Bronchial smooth muscle cell (primary cell): ENCODE measurements around the gene ERLEC1. TPM values are rescaled to one million over a fixed set of nuclear protein-coding genes. Genes with fewer than 3 reads are reported as not detected.

ENCODE experiments used
- total RNA-seq: library from RNA; depleted of rRNA; stranded (reverse); fragments of >200 nt; gene quantifications from 2 replicates; pipeline ENCODE4 v1.2.1, GENCODE V29; 2014

The ERLEC1 gene, protein sequence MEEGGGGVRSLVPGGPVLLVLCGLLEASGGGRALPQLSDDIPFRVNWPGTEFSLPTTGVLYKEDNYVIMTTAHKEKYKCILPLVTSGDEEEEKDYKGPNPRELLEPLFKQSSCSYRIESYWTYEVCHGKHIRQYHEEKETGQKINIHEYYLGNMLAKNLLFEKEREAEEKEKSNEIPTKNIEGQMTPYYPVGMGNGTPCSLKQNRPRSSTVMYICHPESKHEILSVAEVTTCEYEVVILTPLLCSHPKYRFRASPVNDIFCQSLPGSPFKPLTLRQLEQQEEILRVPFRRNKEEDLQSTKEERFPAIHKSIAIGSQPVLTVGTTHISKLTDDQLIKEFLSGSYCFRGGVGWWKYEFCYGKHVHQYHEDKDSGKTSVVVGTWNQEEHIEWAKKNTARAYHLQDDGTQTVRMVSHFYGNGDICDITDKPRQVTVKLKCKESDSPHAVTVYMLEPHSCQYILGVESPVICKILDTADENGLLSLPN
- 43.7 and 81.6 TPM in 2 replicates for total RNA-seq

DNA sequence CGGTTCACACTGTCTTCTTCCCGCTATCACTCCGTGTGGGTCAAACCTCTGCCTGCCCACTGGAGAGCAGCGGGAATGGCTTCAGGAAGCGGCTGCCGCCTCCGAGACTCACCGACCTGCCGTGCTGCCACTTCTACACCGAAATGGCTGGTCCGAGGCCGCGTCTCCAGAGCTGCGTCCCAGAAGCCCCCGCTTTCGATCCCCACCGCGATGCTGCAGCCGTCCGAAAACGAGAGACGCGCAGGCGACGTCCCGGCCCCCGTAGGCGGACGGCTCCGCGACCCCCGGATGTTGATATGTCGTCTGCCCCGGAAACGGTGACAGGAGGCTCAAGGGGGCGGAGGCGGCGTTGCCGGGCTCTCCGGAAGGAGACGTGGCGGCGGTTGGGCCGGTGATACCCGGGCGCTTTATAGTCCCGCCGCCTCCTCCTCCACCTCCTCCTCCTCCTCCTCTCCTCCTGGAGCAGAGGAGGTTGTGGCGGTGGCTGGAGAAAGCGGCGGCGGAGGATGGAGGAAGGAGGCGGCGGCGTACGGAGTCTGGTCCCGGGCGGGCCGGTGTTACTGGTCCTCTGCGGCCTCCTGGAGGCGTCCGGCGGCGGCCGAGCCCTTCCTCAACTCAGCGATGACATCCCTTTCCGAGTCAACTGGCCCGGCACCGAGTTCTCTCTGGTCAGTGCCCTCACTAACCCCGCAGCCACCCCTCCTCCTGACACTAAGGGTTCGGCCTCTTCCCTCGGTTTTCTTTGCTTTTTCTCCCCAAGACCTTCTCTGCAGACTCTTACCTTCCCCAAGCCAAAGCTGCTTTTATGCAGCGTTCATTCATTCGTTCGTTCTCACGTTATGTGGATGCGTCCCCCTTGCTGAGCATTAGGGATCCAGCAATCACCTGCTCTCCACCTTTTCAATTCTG lies at the start of gene ERLEC1, which contains the start of gene ASB3:
Gene ERLEC1, plus strand, starts transcription at position 340 of the 909 bp plus-strand sequence. Its CDS starts 167 bp downstream, at position 507.
Gene ASB3, minus strand, starts transcription at position 249 of the 909 bp plus-strand sequence. CDS start 21,381 bp downstream, outside the sequence.

DNA sequence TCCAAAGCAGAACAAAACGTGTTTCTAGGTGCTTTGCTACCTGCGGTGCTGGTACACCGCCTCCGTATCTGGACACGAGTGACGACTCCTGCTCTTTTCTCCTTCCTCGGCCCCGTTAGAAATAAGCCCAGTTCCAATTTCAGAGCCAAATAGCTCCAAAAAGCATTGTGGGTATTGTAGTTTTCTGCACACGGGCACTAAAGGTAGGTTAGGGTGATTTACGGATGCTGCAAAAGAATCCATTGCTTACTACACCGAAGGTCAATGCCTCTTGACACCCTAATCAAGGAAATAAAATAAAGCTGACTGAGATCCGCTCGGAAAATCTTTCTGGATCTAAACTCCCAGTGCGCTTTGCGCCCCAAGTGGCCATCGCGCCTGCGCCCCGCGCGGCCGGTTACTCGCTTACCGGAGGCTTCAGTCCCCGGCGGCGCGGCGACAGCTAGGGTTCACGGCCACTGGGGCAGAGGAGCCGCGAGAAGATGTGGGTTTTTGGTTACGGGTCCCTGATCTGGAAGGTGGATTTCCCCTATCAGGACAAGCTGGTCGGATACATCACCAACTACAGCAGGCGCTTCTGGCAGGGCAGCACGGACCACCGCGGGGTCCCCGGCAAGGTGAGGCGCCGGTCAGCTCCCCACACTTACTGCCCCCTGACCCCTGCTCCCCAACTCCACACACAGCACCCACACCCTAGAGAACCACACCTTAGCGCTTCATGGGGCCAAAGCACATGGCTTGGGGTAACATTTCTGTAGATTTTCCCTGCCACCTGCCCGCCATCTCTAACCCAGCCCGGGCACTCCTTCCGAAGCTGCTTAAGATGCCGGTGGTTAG lies 19.2 kb upstream of the ERLEC1 start, which contains the start of gene CHAC2:
Gene CHAC2, plus strand, starts transcription at position 400 of the 837 bp plus-strand sequence. Its CDS starts 83 bp downstream, at position 483.

DNA sequence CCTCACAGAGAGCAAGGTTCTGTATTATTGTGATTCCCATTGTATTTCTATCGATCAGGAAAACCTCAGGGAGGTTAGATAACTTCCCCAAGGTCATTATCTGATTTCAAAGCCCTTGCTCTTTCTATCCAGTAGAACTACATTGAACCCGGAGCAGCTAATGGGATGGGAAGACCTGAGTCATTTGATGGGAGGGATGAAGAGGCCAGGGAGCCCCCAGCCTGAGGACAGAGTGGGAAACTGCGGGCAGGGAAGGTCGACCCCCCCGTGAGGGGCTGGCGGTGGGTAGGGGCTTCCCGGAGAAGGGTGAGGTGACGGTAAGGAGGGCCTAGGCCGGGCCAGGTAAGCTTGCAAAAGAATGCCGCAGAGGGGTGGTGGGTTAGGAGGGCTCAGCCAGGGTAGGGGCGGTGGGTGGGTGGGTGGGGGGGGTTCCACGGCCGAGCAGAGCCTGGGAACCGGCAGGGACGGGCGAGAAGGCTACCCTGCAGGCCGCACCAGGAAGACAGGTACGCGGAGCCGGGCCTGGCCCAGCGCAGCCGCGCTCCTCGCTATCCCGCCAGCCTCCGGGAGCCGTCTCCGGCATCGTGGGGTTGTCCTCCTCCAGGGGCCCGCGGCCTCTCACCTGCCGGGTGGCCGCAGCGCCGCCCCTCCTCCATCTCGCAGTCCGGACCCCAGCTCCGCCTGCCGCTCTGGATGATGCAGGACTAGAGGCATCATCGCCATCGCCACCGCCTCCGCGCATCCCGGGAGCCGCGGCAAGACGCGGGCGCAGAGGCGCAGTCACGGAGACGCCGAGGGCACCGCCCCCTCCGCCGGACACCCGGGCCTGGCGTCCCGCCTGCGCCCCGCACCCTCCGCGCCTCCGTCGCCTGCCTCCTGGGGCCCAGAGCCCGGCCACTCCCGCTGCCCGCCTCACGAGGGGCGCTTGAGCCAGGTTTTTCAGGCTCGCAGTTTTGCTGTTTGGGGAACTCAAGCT lies 72.7 kb downstream of the ERLEC1 start, which contains the start of gene GPR75:
Gene GPR75, minus strand, starts transcription at position 762 of the 976 bp plus-strand sequence. CDS start 5,211 bp downstream, outside the sequence.

Other genes with a start within 250 kb of the ERLEC1 start
- 0.09 and 0.79 TPM in 2 replicates for gene CHAC2, start 19.2 kb upstream of the ERLEC1 start, total RNA-seq
- gene ASB3, start 91 bp upstream of the ERLEC1 start, total RNA-seq, result 28.4 and 33.1 TPM in 2 replicates
- gene GPR75, start 72.9 kb downstream of the ERLEC1 start, total RNA-seq, result 0.52 and 0.95 TPM in 2 replicates
- gene PSME4, start 183.9 kb downstream of the ERLEC1 start, total RNA-seq, result 11.8 and 21.1 TPM in 2 replicates